ENCODE results near the gene IQSEC1.

IQSEC1 gene

DNA sequence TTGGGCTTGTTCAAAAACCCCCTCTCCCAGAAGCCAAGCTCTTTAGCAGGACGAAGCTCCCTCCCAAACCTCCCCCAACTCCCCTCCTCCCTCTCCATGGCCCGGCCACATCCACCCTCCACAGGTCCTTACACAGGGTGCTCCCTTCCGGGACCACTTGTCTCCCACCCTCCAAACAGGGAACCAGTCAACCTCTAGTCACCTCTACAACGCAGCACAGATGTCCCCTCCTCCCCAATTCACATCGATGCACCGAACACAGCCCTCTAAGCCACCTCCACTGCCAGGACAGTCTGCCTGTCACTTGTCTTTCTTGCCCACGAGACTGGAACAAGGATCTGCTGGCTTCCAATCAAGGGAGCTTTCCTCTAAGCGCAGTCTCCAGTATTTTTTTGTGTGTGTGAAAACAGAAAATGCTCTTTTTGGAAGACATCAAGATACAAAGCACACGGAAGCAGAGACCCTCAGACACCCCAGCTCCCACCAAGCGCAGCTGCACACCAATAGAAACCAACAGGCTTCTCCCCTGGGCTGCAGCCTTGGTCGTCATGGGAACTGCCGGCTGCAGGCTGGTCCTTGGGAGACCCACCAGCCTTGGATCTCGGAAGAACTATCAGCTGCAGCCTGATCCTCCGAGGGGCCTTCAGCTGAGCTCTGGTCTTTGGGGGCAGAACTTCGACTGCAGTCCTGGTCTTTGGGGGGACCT is 26.5 kb downstream of the IQSEC1 start:
- DNase-seq: no peak

DNA sequence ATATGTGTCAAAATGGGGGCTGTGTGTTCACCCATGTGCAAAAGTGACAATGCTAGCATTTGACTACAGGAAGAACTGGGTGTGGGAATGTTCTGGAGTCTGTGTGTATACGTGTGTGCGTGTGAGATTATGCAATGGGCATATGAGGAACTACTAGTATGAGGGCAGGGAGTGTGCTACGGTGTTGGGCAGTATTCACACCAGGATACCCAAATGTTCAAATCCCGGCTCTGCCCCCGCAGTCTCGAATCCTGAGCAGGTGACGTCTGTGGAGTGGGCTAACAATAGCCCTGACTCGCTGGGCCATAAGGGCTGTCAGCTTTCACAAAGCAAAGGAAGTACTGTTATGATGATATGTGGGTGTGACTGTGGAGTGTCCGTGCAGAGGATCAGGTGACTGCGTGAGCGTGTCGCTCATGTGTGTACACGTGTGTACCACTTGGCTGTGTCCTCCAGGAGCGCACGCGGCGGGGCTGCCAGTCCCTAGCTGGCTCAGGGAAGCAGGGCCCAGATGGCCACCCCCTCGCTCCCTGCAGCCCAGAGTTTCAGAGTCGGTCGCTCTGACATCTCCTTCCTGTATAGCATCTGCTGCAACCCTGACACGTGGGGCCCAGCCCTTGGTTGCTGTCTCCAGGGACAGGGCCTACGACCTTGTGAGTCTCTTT is 27.2 kb downstream of the IQSEC1 start:
- DNase-seq: no peak

DNA sequence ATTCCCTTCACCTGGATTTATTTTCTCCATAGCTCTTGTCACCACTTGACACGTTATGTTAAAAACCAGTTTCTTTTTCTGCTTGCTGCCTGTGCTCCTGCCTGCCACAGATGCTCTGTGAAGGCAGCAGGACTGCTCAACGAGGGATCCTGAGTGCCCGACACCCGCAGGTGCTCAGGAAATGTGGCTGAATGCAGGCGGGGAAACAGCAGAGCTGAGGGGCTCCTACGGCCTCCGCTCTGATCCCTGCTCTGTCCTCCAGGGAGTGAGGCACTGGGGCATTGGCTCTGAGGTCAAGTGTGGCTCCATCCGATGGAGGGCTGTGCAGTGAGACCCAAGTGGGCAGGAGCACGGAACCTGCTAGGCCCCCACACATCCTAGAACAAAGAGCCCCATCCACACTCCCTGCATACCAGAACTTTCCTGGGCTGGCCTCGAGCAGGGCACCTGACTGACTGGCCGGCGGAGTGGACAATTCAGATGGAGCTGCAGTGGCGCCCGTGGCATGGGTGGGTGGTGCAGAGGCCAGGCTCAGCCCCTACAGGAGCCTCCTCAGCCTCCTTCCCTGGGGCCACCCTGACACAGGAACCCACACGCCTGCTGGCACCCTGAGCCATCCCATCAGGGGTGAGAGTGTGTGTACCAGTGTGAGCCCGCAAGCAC is 27.9 kb downstream of the IQSEC1 start:
- no peak for DNase-seq

DNA sequence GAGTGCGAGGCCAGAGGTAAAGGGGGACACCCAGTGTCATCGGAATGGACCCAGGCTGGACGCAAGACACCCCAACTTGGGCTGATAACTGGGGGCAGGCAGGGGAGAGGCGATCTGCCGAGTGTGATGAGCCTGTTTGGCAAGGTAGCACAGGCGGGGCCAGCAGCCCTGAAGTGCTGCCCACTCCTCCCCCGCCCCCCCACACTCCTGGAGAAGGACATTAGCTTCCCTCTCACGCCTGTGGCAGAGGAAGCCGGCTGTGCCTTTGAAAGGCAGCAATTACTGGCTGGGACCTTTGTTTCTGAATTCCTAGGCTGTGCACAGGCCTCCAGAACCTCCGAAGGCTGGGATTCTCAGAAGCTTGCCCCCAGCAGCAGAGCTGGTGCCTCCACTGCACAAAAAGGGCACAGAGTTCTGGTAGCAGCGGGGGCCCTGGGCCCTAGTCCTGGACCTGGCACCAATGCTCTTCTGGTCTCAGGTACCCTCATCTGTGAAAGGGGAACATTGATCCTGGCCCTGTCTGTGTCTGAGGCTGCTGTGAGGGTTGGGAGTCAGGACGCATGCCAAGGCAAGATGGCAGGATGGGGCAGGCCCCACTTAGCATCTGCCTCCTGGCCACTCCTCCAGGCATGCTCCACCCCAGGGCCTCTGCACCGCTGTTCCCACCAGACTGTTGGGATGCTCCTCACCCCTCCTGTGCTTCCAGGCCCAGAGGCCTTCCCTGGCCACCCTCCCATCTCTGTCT is 28.6 kb downstream of the IQSEC1 start:
- no peak for DNase-seq

DNA sequence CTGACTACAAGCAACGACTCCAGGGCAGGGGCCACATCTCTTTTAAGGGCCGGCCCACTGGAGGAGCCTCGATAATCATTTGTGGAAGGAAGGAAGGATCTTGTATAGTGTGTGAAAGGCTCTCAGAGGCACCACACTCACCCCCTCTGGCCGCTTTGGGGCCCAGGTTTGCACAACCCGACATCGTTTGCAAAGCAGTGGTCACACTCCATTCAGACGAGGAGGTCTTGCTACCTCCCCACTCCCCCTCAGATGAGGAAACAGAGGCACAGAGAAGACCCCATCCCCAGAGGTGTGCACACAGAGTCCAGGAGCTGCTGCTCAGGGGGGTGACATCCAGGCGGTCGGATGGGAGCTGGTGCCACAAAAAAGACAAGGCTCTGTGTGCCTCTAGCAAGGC is 29.6 kb downstream of the IQSEC1 start:
- no peak for DNase-seq

DNA sequence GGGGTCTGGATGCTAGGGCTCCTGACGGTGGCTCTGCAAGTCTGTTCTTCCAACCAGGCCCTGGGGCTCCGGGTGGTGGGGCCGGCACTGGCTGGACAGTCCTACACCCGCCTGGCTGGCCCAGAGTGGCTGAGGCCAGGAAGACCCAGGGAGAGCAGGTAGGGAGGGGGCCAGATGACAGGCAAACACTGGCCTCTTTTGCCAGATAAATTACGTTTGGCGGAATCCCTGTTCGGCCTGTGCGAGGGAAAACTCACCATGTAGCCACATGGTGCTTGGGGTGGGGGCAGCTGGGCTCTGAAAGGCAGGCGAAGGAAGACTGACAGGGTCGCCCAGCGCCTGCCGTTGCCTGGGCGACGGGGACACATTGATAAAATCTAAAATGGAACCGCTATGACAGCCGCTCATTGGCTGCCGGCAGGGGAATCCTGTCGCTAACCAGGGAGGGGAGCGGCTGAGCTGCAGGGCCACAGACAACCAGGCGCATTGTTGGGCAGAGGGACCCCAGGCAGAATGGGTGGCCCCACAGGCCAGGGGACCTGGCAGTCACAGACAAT is 30.4 kb downstream of the IQSEC1 start:
- DNase-seq: no peak

DNA sequence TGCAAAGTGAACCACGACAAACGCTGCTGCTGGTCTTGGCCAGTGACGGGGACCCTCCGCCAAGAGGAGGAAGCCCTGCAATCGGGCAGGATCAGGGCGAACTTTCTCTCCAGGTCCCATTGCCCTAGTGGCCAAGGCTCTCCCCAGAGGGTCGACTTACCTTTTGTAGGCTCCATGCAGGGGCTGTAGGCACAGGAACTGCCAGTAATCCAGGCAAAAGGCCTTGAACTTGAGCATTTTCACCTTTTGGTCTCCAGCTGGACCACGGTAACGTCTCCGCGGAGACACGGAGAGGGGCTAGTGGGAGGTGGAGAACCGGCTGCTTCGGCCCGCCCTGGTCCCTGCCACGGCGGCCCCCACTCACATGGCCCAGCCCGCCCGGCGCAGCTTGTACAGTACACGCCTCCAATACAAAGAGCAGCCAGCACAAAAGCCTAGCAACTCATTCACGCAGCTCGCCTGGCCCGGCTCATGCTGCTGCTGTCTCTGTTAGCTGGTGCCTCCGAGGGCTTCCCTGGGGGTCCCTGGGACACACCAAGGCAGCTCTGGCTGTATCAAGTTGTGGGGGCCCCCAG is 31.0 kb downstream of the IQSEC1 start:
- no peak for DNase-seq

DNA sequence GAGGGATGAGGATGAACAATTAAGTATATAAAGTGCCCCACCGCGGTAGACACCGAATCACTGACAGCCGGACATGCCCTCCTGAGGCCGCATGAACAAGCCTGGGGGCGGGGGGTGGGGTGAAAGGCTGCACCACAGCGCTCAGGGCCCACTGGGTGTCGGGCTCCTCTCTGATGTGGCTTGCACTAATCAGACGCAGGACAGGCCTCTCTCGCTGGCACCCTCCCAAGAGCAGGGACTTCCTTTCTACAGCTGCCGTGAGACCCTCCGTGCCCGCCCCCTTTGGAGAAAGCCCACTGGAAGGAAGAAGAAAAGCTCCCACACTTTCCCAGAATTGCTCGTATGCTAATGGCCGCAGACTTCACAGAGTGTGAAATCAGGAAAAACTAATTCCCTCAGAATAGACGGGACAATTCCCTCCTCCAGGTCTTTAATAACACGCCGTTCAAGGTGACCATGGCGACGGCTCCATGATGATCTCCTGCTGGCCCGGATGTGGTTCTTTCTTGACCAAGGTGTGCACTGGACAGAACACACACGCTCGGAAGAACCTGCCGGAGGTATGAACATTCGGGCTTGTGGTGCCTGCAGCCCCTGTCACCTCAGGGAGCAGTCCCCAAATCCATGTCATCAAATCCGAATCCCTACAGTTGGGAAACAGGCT is 32.0 kb downstream of the IQSEC1 start:
- DNase-seq: no peak

DNA sequence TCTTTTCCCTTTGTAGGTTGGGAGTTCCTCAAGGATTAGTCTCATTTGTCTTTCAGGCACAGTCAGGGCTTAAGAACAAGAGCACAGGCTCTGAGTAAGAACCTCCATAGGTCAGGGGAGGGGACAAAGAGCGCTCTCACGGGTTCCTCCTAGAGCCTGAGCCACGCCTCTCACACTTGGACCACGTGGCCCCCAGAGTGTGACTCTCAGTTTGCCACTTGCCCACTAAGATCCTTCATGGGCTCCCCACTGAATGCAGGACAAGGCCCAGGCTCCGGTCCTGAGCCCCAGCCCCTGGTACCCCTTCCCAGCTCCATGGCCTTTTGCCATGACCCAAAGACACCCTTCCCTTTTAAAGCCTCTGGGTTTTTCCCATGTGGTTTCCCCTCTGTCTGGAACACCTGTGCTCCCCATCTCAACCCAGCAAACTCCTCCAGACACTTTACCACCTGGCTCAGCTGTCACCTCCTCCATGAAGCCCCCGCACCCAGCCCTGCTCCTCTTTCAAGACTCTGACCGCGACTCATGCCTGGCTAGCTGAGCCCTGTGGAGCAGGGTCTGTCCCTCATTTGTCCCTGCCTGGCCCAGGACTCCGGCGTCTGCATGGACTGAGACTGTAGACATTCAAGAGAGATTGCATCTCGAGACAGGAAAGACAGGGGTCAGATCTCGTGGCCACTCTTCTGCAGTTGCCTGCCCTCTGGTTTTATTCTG is 32.7 kb downstream of the IQSEC1 start:
- DNase-seq: no peak

DNA sequence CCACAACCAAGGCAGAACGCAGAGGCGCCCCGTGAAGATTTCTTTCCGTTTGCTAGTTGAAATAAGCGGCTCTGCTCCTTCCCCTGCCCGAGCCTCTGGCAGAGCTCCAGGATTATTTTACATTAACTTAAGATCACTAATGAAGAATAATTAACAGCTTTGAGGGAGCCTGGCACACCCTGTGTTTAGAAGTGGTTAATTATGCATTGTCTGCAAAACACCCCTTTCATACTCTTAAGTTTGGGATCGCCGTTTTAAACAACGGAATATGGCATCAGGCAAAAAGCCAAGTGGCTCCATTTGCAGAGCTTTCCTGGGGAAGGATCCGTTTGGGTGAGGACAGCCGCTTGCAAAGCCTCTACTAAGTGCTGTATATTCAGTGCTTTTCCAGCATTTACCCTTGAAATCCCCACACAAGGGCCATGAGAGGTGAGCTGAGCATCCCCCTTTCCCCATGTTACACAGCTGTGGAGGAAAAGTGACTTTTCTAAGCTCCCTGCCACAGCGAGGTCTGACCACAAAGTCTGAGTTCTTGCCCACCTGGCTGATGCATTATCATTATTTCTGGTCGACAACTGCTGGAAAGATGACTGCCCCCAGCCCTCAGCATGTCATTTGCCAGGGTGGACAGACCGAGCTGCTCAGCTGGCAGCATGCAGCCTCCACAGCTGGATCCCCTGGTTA is 33.9 kb downstream of the IQSEC1 start:
- no peak for DNase-seq

DNA sequence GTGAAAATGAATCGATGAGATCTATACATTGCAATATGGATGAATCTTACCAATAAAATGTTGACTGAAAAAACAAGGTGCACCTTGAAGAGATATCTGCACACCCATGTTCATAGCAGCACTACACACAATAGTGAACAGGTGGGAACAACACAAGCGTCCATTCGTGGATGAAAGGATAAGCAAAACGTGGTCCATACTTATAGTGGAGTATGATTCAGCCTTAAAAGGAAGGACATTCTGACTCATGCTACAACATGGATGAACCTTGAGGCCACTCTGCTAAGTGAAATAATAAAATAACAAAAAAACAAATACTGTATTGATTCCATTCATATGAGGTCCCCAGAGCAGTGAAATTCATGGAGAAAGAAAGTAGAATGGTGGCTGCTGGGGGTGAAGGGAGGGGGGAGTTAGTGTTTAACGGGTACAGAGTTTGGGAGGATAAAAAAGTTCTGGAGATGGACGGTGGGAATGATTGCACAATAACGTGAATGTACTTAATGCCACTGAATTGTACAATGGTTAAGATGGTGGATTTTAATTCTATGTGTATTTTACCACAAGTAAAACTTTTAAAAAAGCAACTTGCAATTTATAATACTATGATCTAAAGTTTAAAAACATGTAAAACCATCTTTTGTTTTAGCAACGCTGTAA is 35.6 kb downstream of the IQSEC1 start:
- no peak for DNase-seq

DNA sequence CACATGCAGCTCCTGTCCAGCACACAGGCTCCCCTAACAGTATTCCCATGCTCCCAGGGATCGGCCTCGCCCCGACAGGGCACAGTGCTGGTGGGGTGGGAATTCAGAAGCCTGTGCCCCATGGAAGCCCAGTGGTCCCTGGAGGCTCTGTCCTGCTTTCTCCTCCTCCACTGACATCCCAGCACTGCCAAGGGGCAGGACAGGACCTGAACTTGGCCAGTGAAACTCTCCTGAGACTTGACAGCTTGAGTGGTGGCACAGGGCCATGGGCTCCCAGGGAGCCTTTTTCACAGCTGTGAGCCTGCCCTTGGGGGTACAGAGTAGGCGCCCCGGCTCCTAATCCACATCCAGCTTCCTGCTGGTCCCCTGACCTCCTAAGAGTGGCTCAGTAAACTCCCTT is 38.4 kb downstream of the IQSEC1 start:
- DNase-seq: no peak

DNA sequence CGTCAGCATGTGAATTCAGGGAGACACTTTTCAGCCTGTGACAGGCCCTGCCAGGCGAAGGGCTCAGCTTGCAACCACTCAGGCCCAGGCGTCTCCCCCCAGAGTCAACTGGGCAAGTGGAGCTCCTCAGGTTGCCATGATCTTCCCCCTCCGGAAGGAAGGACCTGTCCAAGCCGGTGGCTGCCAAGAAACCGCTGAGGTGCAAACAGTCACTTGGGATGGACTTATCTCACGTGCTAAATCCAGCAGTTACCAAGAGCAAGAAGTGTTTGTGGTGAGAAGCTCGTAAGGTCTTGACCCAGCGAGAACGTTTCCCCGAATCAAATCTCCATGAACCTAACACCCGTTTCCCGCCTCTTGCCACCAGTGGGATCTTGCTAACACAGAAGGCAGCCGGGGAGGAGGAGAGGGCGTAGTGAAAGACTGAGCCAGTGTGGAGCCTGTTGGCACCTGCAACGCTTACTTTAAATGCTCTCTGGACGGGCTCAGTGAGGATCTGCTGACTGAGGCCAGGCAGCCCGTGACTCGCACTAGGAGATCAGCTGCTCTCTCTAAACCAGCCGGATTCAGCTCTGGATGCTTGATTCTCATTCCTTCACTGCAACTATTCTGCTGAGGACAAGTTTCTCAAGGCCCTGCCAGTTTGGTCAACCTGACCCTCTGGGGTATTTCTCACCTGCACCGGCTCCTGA is 39.0 kb downstream of the IQSEC1 start:
- no peak for DNase-seq

DNA sequence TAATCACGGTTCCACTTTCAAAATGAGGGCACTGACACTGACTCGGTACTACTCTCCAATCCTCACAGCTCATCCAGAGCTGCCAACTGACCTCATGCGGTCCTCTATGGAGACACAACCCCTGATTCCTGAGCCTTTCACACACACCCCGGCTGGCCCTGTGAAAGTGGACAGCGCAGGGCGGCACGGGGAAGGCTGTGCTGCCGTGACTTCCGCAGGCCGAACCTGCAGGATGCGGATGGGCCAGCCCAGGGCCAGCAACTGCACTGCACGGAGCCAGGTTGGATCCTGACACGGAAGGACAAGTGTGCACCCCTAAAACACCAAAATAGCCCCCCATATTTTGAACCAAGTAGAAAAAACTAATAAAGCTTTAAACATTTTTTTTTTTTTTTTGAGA is 41.0 kb downstream of the IQSEC1 start:
- DNase-seq: no peak

DNA sequence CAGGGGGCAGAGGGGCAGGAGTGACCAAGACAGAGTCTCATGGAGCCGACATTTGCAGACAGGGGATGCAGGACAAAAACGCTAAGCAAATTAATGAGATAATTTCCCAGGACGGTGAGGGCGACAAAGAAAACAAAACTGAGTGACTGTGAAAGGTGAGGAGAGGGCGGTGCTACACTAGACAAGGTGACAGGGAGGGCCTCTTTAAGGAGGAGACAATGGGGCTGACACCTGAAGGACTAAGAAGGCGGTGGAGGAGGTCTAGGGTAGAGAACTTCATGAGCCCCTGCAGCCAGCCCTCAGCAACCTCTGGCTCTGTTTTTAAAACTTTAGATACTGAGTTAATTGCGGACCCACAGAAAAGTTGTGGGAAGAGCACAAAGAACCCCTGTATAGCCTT is 41.6 kb downstream of the IQSEC1 start:
- DNase-seq: no peak

DNA sequence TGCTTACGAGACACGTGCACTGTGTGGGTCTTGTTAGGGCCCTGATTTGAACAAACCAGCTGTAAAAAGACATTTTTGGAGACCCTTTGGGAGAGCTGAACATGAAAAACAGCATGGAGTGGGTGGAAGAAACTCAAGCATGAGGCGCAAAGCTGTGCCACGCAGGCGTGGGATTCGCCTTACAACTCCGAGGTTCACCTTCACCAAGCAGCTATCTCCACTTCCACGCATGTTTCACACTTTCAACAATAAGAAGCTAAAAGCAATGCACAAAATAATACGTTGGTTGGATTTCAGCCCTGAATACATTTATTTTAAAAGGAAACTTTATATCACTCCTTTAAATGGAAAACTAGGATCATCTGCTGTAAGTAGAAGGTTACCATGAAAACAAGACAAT is 42.5 kb downstream of the IQSEC1 start:
- no peak for DNase-seq

DNA sequence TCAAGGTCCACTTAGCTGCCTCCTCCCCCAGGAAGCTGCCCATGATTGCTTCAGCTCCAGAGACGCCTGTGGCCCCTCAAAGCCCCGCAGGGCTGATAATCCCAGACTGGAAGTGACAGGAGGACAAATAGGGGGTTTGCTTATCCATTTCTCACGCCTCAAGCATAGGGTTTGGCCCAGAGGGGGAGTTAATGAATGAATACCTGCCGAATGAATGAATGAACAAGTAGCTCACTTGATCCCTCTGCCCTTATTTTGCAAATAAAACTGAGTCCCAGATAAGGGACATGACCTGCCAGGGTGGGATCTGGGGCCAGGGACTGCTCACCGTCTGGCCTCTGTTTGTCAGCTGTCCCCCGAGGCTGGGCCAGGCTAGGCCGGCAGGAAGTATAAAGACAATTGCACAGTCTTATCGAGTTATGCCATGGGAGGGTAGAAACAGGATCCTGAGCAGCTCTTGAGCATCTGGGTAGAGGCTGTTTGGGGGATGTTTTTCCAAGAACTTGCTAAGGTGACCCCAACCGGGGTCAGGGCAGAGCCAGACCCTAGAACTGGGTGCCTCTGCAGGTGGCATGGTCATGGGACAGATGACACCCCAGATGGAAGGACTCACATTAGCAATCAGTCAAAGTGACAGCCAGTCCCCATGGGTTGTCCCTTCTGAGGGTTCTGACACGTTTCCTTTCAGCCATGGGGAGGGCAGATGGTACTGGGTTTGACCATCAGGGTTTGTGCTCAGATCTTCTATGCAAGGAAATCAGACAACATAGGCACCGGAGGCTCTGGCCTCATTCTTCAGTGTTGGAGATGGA is 45.0 kb downstream of the IQSEC1 start:
- no peak for DNase-seq

DNA sequence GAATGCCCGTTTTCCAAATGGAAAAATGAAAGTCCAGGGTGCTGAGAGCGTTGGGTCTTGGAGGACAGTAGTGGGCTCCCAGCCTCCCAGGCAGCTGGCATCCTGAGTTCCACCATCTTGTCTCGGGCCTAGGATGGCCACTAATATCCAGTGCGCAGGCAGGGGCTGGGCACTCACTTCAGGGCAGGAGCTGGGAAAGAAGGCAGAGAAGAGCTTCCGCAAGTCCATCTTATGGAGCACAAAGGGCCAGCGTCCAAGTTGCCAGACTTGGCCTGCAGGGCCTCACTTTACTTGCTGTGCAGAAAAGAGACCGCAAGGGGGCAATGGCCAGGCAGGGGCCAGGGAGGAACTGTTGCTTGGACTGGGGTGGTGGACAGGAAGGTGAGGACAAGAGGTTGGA is 46.1 kb downstream of the IQSEC1 start:
- no peak for DNase-seq

DNA sequence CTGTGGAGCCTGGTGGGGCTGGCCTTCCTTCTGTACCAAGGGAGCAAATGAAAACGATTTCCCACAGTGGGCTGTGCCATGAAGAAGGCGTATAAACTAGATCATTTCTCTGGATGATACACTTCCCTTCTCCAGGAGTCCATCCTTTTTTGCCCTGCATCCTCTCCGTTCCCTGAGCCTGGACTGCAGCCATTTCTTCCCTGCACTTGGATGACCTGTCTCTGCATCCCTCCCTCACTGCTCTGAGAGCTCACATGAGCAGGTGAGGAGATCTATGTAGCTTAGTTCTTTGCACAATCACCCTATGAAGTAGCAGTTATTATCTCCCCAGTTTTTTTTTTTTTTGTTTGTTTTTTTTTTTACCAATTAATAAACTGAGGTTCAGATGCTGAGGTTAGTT is 46.7 kb downstream of the IQSEC1 start:
- DNase-seq: no peak

Measured in activated effector memory CD4-positive, alpha-beta T cell treated with Interleukin-2 at 50 U/mL for 16 hours (primary cell).